HuH-7 (cell line): ENCODE measurements around the gene SGCB.
A peak's percentile ranks its signal among the peaks of the same experiment; 100 is the strongest.
"Not testable (repeated sequence)": the region's sequence is repeated elsewhere in the genome, so short reads cannot be mapped to it uniquely, and the experiment has no call there.

Experiments
- DNase-seq: peaks from one replicate; pipeline ENCODE4 v3.0.0; 2011; ENCODE audit warnings: low spot score

The SGCB gene, protein sequence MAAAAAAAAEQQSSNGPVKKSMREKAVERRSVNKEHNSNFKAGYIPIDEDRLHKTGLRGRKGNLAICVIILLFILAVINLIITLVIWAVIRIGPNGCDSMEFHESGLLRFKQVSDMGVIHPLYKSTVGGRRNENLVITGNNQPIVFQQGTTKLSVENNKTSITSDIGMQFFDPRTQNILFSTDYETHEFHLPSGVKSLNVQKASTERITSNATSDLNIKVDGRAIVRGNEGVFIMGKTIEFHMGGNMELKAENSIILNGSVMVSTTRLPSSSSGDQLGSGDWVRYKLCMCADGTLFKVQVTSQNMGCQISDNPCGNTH

DNA sequence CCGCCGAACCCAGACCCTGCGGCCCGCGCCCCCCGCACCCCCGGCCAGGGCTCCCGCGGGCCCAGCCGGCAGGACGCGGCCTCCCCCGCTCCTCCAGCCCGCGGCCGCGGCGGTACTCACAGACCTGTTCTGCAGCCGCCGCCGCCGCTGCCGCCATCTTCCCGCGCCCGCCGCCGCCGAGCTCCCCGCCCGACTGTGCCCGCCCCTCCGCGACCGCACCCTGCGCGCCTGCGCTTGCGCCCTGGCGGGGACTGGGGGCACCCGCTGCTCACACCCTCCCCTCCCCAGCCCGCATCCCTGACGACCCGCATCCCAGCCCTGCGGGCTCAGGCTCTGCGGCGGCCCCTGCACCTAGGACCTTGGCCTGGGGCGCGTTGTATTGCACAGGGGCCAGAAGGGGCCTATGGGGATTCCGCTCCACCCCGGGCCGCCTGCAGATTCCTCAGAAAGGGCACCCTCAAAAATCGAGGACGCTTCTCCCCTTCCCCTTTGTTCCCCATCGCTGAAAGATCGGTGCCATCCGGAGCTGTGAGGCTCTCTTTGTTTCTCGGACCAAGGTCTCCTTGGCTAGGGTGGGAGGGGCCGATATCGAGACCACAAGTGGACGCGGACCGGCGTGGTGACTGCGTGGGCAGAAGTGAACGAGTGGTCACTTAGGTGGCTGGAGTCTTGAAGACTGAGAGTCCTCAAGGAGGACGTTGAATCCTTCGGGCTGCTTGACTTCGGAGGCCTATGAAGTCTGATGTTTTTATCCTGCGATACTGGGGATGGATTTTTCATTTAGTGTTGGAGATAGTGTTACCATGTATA lies at the start of gene SGCB:
Gene SGCB (minus strand): TSS at position 197 of the 810 bp plus-strand sequence. CDS start 40 bp downstream, at position 157.
- DNase-seq, result peak; percentile 91

DNA sequence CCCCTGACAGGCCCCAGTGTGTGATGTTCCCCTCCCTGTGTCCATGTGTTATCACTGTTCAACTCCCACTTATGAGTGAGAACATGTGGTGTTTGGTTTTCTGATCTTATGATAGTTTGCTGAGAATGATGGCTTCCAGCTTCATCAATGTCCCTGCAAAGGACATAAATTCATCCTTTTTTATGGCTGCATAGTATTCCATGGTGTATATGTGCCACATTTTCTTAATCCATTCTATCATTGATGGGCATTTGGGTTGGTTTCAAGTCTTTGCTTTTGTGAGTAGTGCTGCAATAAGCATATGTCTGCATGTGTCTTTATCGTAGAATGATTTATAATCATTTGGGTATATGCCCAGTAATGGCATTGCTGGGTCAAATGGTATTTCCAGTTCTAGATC lies 48.3 kb upstream of the SGCB start:
- not testable (repeated sequence) for DNase-seq

DNA sequence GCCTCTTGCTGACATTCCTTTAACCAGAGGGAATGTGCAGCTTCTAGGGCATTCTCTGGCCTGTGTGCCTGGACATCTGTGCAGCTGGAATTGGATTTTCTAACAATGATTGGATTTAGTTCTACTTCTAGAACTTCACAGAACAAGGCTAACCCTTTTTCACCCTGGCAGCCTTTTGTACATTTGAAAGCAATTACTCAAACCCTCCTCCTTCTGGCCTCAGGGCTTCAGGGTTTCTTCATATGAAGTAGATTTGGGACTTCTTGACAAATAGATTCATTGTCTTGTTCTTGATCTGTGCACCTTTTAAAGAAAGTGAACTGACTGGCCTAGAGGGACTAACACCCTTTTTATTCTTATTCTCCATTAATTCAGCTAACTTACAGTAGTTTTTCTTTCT lies 43.1 kb upstream of the SGCB start:
- no peak for DNase-seq

DNA sequence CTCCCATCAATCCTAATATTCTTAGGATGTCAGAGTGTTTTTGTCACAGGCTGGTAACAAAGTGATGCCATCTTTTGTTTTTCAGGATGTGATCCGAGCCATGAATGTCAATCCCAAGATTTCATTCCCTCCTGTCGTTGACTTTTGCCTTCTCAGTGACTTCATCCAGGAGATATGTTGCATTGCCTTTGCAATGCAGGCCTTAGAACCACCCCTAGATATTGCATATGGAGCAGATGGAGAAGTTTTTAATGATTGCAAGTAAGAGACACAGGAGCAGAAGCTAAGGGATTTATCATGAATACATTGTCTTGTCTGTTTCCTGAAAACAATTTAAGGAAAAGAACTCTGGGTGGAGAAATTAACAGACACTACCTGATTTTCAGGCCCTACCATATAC lies 41.6 kb upstream of the SGCB start:
- no peak for DNase-seq

DNA sequence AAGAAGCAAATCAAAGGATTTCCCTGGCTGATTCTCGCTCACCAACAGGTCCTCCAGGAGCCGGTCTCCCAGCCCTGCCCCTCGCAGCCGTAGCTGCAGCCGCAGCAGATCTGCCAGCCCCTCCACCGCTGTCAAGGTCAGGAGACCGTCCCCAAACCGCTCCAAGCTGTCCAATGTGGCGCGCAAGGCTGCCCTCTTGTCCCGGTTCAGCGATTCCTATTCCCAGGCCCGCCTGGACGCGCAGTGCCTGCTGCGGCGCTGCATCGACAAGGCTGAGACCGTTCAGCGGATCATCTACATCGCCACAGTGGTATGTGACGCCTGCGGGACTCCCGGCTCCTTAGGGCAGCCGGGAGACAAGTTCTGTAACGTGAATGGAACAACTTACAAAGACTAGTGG lies 38.6 kb upstream of the SGCB start:
- no peak for DNase-seq

DNA sequence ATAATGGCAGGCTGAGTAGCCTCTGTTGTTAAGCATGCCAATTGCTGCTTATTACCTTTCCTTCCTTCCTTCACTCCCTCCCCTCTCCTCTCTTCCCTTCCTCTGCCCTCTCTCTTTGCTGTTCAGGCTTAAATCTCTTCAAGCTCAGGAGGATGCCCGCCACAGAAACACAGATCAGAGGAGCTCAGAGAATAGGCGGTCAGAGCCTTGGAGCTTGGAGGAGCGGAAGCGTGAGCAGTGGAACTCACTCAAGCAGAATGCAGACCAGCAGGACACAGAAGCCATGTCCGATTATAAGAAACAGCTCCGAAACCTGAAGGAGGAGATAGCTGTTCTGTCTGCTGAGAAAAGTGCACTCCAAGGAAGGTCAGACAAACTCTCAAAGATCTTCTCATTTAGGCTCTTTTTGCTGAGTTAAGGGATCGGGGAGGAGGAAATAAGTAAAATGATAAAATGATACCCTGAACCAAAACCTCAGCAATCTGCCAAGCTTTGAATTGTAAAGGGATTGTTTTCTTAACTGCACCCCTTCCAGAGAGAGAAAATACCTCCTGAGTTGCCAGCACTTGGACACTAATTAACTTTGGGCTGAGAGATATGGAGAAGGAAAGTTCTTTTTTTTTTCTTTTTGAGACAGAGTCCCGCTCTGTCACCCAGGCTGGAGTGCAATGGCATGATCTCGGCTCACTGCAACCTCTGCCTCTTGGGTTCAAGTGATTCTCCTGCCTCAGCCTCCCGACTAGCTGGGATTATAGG lies 33.9 kb upstream of the SGCB start:
- no peak for DNase-seq

DNA sequence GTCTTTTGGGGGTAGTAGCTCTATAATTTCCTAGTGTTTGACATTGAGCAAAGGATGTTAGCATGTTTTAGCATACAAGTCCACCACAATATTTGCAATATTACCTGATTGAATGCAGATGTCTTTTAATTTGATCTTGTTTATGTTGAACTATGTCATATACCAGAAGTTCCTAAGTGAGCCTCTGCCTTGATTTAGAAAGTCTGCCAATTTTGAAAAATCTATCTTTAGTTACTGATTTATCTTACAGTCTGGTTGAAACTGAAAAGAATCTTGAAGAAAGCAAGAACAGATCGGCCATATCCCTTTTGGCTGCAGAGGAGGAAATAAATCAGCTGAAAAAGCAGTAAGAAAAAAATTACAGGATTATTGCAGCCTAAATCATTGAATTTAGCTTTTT lies 31.5 kb upstream of the SGCB start:
- DNase-seq, result no peak

DNA sequence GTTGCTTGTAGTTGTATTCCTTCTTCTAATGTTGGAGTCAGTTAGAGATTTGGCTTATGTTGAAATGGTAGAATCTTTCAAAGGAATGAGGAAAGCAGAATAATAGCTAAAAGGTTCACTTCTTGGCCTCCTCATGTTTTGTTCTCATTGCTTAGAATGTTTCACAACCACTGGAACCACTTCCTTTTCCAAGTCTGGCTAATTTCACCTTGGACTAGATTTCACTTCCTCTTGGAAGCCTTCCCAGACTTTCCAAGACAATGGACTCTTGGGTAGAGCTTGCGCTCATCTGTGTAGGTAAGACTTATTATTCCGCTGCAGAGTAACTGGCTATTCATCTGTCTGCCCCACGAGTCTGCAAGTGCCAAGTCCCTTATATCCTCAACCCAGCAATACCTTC lies 21.3 kb upstream of the SGCB start:
- DNase-seq, result no peak

DNA sequence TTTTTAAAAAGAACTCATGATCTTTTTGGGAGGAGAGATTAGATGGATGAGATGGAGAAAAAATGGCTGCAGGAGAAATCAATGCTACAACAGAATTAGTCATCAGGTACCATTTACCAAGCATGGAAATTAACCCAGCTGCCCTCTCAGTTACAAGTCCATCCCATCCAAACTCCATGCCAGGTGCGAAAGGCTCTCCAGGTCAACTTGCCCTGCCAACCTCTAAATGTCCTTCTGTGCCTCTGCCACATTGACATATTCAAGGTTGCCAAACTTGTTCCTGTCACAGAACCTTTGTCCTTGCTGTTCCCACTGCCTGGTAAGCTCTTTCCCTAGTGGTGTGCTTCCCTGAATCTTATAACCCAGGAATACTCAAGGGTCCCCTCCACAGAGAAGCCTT lies 20.2 kb upstream of the SGCB start:
- DNase-seq, result no peak

DNA sequence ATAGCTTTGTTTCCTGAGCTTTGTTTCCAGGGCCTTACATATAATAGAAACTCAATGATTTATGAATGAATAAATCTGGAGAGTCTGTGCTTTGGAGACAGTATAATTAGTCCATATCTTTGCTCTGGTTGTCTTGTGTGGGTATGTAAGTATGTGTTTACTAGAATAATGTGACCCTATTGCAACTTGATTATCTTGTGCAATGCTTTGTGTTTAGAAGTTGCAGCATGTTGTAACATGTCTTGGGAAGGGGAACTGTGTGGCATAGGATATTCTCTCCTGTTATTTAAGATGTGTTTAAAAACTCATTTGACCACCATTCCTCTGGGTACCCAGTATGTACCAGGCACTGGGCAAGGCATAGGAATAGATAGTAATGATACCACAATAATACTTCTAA lies 19.1 kb upstream of the SGCB start:
- DNase-seq, result no peak

DNA sequence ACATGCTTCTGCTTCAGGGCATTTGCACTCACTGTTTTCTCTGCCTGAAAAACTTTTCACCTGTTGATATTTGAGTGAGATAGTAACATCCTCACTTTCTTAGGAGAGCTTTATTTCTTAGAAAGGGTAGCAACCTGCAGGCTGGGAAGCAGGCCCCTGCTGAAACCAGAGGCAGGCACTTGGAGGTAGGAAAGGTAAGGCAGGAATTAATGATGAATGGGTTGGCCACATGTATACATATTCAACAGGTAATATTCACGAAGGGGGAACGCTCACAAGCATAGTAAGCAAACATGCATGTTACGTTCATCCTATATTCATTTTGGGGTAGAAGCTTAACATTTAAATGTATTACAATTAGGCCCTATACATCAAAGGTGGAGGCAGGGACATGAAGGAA lies 16.2 kb upstream of the SGCB start:
- no peak for DNase-seq

DNA sequence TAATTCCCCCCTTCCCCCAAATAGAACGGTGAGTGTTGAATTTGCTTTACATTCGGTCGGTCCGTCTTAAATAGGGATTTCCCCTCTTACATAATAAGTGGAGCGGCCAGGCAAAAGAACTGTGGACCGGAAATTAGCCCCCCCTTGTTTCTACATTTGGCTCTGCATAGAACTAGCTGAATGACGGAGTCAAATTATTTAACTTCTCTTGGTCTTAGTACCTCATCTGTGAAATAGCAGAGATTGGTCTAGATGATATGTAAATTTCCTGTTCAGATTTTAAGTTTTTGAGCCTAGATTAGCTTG lies 14.3 kb upstream of the SGCB start:
- no peak for DNase-seq

DNA sequence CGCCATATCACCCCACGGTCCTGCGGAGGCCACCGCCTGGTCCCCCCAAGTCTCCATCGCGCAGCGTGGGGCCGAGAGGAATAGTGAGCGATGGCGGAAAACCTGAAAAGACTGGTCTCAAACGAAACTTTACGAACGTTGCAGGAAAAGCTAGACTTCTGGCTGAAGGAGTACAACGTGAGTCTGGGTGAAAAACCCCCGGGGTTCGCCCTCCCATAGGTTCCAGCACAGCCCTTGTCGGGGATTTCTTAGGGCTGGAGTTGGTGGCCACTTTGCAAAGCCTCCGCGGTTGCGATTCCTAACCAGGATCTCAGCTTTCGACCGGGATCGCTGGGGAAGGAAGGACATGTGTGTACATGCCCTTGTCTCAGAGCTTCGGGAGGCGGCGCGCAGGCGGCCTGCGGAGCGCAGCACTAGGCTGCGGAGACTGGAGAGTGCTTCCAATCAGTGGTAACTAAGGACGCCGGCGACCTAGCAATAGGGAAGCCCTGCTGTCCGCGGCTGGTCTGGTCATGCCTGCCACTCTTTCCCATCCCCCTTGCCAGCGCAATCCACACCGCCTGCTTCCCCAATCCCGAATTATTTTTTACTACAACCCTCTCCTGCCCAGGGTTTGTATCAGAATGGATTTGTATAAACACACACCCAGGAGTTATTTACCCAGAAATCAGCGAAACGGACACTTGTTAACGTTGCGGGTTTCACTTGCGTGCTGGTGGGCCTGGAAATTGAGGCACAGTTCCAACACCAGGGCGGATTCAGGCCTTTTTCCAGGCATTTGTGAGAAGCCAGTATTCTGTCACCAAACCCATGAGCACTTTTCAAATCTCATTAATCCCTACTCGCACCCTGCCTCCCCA lies 13.7 kb upstream of the SGCB start:
- DNase-seq, result no peak

DNA sequence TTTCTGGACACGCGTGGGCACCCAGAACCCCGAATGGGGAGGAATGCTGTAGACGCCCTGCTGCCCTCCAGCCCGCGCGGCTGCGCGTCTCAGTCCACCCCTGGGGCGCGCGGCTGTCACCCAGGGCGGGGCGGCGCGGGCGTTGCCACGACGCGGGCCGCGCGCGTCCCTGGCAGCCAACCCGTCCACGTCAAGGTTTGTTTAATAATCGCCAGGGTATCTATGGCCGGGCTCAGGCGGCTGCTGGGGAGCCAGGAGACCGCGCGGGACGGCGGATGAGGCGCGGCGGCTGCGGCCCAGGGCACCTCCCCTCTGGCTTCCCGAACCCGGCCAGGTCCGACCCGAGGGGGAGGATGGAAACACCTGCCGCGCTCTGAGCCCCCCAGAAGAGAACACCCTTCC lies 13.1 kb upstream of the SGCB start, which contains the start of gene SPATA18:
Gene SPATA18 (plus strand): TSS at position 92 of the 402 bp plus-strand sequence. CDS start 401 bp downstream, outside the sequence.
- DNase-seq, result no peak

DNA sequence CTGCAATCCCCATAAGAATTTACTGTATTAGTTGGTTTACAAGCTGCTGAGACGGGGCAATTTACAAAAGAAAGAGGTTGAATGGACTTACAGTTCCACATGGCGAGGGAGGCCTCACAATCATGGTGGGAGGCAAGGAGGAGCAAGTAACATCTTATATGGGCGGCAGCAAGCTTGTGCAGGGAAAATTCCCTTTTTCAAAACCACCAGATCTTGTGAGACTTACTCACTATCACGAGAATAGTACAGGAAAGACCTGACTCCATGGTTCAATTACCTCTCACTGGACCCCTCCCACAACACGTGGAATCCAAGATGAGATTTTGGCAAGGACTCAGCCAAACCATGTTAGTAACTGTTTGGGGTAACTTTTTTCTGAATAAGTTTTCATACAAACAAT lies 11.2 kb upstream of the SGCB start:
- DNase-seq, result no peak

DNA sequence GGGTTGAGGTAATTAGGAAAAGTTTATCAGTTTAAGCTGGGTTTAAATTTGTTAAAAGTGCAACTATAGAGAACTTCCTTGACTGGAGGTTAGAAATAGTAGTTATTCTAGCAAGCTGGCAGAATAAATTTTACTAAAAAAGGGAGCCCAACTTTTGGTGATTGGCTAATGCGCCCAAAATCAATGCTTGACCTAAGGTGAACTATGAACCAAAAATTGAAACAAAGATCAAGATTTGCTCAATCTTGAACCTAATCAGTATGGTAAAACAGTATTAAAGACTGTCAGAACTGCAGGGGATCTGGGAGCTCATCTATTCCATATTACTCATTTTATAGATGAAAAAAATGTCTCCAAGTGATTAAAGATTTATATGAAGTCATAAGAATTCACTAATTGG lies 6.9 kb upstream of the SGCB start:
- DNase-seq, result no peak

DNA sequence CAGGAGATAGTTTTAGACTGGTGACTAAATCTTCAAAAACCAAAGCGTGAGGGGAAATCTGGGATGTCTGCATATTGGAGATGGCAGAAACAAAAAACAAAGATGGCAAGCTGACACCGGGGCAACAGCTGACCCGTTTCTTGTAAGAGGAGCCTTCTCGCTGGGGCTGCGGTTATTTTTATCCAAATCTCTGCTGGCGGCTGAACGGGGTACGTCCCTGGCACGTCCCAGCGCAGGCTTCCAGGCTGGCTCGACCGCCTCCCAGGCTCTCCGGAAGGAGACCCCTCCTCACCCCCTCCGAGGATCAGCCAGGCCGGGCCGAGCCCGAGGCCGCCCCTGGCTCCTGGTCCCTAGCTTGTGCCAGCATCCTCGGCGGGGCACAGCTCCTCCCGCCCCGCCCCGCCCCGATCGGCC lies 403 bp downstream of the SGCB start:
- peak; percentile 74 for DNase-seq

DNA sequence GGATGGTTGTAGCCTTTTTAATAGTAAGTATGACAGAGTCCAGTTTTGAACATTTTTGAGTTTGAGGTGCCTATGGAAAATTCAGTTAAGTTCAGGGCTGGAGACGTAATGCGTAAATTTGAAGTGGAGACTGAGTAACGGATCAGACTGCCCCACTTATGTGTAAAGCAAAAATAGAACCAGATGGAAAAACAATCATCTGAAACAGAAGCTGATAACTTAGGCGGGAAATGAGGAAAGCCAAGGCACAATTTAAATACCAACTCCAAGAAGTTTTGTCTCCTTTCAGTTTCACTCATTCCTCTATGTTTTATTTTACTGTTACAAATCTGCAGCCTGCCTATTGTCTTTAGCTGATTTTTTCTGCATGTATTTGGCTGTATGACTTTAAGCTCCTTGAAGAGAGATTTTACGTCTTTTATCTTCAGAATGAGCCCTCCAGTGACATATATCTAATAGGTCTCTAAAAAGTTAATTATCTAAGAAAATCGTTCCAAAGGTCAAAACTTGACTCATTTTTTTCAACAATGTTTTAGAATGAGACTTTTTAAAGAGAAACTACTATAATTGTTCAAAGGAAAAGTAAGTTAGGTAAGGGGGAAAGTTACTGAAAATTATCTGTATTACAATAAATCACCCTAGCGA lies 1.1 kb downstream of the SGCB start:
- DNase-seq, result no peak

DNA sequence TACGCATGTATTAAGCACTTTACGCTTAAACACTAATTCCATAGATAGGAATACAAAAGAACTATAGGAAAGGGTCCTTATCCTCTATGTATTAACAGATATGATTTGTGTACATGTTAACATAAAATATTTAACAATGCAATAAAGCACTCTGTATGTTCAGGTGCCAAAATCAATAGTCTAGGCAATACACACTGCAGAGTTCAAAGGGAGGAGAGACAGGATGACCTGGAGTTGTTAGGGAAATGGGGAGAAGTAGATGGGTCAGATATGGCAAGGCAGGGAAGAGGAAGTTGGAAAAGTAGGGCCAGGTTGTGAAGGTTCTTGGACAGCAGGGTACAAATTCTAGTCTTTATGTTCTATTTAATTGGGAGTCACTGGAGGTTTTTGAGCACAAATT lies 2.9 kb downstream of the SGCB start:
- no peak for DNase-seq

DNA sequence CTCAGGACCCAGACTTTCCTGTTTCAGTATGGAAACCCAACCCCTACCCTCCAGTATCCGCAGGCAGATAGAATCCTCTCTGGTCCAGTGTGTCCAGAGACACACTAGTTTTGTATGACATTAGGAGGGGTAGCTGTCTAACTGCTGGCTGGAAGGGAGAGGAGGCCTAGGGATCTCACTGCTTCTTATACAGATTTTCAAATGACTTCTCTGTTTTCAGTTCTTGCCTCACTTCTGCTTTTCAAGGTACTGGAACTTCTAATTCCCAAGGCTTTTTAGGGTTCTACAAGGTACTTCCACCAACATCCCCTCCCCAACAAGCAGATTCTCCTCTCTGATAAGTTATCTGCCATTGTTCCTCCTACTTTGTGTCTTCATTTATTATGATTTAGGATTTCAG lies 6.1 kb downstream of the SGCB start:
- DNase-seq, result no peak

DNA sequence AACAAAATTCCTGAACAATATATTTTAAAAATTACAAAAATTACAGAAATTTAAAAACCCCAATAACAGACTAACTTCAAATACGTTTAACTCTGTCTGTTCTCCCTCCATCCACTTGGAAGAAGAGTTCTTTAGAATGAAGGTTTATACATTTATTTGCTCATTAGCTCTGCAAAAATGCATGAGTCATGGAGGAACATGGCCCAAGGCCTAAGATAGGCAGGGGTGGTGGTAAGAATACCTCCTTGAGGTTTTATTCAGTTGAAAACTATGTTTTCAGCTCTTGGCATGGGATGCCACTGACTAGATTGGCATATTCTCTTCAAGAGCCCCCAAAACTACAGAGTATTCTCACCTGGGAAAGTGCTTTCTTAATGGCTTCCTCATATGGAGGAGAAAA lies 9.1 kb downstream of the SGCB start:
- no peak for DNase-seq
